ENCODE measurements around the gene FN3K. TPM values are rescaled to one million over a fixed set of nuclear protein-coding genes. Genes with fewer than 3 reads are reported as not detected.
A peak's percentile ranks its signal among the peaks of the same experiment; 100 is the strongest.

The FN3K gene
- total and polyA plus RNA-seq, 3 donors from 2014 or later: 12.4 to 31.7 (median 29.7) TPM

- no peak overlapping the region for H3K4me3 ChIP-seq
- no peak for TF ChIP-seq POLR2A (IDR thresholded peaks at IDR 0.05)
- no peak for TF ChIP-seq CTCF (IDR thresholded peaks at IDR 0.05)
- peaks cover 11% of the 10 kb centered on the region for H3K4me1 ChIP-seq
- no peaks in the 10 kb centered on the region for H3K9me3 ChIP-seq
- no peaks in the 10 kb centered on the region for H3K27me3 ChIP-seq
- DNase-seq: no peak
- intact Hi-C loops (cut with DNase I; ENCODE audit: low total_unique reads): no loop called here
- WGBS, 2 donors: 74 to 88% methylated on average over 20 to 35 of the region's 35 CpGs
- H3K36me3 ChIP-seq (ENCODE audit: low read depth, missing control alignments): no peaks in the 10 kb centered on the region
- H3K27ac ChIP-seq: no peak overlapping the region
Observed at GRCh38 chr17:82713071-82713723, 22.2 kb upstream of the FN3K start.

GRCh38 chr17:82716203-82717010 is 19.0 kb upstream of the FN3K start, which contains the start of gene FN3KRP:
Gene FN3KRP, plus strand, starts transcription at chr17:82716706. Its CDS starts 50 bp downstream, at chr17:82716756.
- Histone ChIP-seq H3K9me3 (no peaks in the 10 kb centered on the region), H3K4me1 (peaks cover 8% of the 10 kb centered on the region), H3K4me3 (peak within 1 kb of the TSS; percentile 73 to 82), H3K27me3 (no peaks in the 10 kb centered on the region), H3K27ac (peak within 1 kb of the TSS; percentile 13 to 69), H3K36me3 (ENCODE audit: low read depth, missing control alignments) (no peaks in the 10 kb centered on the region)
- intact Hi-C loops (cut with DNase I; ENCODE audit: low total_unique reads): no loop called here
- 0 to 1% methylated on average over 32 to 59 of the region's 75 CpGs for WGBS, 2 donors
- peak; percentile 98 for DNase-seq
- TF ChIP-seq POLR2A (IDR thresholded peaks at IDR 0.05): no peak
- TF ChIP-seq CTCF (IDR thresholded peaks at IDR 0.05): no peak

- H3K36me3 ChIP-seq (ENCODE audit: low read depth, missing control alignments): no peaks in the 10 kb centered on the region
Observed at GRCh38 chr17:82718986-82719685, 16.3 kb upstream of the FN3K start.

GRCh38 chr17:82720204-82720603 is 15.2 kb upstream of the FN3K start:
- H3K27me3 ChIP-seq: no peaks in the 10 kb centered on the region
- no peak overlapping the region for H3K4me3 ChIP-seq
- intact Hi-C loops (cut with DNase I; ENCODE audit: low total_unique reads): no loop called here
- H3K27ac ChIP-seq: no peak overlapping the region
- no peaks in the 10 kb centered on the region for H3K9me3 ChIP-seq
- H3K36me3 ChIP-seq (ENCODE audit: low read depth, missing control alignments): no peaks in the 10 kb centered on the region
- TF ChIP-seq CTCF (IDR thresholded peaks at IDR 0.05) (no peak), POLR2A (IDR thresholded peaks at IDR 0.05) (no peak)
- 51 to 89% methylated on average over 19 of the region's 19 CpGs for whole genome bisulfite sequencing, 2 donors
- DNase-seq: peak; percentile 38
- H3K4me1 ChIP-seq: peaks cover 8% of the 10 kb centered on the region

More at GRCh38 chr17:82718986-82719685, 16.3 kb upstream of the FN3K start:
- Histone ChIP-seq H3K27me3 (no peaks in the 10 kb centered on the region), H3K9me3 (no peaks in the 10 kb centered on the region), H3K4me1 (peaks cover 8% of the 10 kb centered on the region), H3K4me3 (no peak overlapping the region), H3K27ac (no peak overlapping the region)
- DNase-seq: no peak
- WGBS, 2 donors: 94% methylated on average over 11 to 18 of the region's 18 CpGs
- TF ChIP-seq POLR2A (IDR thresholded peaks at IDR 0.05) (no peak), CTCF (IDR thresholded peaks at IDR 0.05) (no peak)
- intact Hi-C loops (cut with DNase I; ENCODE audit: low total_unique reads): no loop called here

Data from testis (tissue), 3 donors.